Measurements from ENCODE around the gene MRRF.

Gene MRRF

DNA sequence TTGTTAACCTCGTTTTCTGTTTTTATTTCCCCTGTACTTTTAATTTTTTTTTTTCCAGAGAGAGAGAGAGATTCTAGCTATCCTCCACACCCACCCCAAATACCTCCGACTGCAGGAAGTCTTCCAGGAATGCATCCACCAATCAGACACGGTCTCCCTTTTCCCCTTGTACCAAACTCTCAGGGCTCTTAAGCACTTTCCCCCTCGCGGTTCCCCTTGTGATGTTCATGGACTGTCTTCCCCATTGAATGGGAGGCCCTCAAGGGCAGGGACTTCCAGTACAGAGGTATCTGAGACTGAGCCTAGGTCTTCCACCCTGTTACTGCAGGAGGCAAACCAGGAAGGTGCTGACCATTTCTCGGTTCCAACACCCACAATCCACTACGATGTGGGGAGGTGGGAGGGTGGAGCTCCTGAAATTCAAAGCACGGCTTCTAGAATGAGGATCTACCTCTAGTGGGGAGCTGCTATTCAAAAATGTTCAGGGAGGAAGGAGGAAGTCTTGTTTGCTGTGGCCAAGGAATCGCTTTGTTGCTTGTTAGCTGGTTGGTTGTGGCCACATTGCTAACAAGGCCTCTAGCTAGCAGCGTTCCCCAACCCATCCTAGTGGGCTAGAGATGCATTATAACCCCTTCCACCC, 68.6 kb downstream of the MRRF start:
- no peak for DNase-seq

DNA sequence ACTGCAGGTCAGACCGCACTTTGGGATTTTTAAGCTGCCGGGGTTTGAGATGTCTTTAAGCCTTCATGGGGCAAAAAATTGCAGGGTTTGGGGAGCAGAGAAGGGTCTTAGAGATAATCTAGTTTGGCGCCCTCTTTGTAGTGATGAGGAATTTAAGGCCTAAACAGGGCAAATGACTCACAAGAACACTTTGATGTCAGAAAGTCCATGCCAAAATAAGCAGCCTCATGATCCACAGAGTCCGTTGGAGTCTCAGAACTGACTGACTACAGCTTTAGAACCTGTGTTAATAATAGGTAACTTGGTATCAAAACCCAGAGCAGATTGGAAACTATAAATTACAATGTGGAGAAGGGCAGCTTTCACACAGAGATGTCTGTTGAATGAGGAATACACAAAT, 70.2 kb downstream of the MRRF start:
- no peak for DNase-seq

DNA sequence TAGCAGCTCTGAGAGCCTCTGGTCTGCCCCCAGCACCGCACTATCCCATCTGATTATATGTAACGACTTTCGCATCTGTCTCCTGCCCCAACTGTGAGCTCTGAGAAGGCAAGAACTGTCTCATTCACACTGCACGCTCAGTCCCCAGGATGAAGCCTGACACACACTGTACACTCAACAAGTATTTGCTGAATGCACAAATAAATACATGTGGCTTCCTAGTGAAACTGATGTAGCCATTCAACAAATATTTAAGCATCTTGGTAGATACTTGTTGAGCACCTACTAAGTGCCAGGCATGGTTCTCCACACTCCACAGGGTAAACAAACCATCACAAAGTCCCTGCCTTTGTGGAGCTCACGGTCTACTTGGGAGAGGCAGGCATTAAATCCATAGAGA, 71.5 kb downstream of the MRRF start:
- DNase-seq, result no peak

DNA sequence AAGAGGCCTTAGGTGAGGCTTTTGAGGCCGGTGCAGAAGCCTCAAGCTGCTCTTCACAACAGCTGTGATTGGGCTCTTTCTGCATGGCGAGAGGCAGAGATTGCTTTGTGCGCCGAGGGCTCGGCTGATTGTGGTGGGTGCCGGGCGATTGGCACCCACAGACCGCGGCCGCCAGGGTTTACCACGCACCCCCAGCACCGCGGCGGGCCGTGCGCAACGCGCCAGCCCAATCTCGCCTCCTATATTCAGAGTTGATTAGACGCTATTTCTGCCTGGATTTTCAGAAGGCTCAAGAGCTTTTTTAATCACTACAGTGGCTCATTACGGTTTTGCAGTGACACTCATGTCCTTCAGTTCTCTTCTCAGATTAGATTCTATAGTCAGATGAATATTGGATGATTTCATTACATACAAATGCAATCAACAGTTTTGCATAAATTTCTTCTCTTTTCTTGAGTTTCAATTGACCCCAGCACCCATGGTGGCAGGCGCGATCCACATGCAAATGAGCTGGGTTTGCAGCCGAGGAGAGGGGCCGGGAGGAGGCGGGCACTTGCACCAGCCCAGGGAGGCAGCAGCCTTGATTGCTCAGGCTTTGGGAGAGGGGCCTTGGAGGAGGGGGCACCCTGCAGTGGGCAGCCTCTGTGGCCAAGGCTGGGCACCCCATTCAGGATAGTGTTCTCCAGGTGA, 72.3 kb downstream of the MRRF start:
- no peak for DNase-seq

GRCh38 chr9:122337556-122337929, 72.9 kb downstream of the MRRF start:
- DNase-seq, result no peak

GRCh38 chr9:122338536-122338935, 73.9 kb downstream of the MRRF start:
- no peak for DNase-seq

DNA sequence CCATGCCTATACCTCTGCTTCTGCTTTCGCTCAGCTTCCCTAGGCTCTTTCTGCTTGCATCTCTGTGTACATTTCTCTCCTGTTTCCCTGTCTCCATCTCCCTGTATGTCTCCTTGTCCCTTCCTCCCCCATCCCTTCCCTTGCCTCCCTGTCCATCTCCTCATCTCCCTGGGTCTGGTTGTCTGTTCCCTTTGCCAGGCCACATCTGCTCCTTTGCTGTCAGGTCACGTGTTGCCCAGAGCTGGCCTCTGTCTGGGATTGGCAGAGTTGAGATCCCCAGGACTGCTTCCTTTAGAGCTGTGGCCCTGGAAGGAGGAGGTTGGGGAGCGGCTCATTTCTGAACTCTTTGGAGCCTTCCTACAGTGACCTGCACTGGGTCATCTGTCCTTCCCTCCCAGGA, 74.3 kb downstream of the MRRF start:
- DNase-seq, result no peak

DNA sequence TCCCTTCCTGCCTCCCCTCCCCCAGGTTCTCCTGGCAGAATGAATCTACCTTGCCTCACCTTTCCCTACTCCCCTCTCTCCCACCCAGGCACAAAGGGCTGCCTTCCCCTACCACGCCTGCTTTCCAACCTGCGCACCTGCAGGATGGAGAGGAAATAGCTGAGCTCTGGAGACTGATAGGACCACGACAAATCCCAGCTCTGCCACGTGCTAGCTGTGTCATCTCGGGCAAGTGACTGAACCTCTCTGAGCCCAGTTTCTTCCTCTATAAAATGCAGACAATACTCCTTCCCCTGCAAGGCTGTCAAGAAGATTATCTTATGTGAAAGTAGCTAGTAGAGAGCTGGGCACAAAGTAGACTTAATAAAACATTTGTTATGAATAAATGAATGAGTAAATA, 74.9 kb downstream of the MRRF start:
- DNase-seq, result no peak

- DNase-seq, result no peak
Measured at GRCh38 chr9:122340161-122340560, 75.5 kb downstream of the MRRF start.

- DNase-seq, result no peak
Measured at GRCh38 chr9:122342323-122343050, 77.8 kb downstream of the MRRF start.

DNA sequence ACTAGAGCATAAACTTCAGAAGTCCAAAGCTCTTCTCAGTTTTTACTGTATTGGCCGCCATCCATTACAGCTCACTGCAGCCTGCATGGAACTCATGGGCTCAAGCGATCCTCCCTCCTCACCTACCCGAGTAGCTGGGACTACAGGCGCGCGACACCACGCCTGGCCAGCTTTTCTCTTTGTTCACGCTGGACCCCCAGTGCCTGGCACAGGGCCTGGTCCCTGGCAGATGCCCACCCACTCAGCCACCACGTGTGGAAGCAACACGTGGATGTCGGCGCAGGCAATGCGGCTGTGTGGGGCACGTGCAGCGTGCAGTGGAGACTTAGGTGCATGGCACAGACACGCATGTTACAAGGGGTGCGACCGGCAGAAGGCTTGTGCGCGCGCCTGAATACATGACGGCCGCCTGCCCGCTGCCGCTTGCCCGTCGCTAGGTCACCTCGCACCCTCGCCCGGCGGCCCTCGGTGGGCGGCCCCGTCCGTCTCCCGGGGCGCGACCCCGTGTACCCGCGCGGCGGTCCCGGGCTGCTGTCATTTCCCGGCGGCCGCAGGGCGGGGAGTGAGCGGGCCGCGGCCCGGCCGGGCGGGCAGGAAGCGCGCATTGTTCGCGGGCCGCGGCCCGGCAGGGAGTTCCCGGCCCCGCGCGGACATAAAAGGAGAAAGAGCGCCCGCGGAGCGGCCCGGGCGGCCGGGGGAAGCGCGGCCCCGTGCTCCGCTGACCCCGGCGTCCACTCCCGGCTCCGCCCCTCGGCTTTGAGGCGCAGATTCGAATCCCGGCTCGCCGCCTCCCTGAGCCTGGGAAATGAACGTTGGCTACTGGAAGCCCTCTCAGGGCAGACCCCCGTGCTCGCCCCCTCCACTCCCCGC, 82.0 kb downstream of the MRRF start:
- peak; percentile 25 for DNase-seq

DNA sequence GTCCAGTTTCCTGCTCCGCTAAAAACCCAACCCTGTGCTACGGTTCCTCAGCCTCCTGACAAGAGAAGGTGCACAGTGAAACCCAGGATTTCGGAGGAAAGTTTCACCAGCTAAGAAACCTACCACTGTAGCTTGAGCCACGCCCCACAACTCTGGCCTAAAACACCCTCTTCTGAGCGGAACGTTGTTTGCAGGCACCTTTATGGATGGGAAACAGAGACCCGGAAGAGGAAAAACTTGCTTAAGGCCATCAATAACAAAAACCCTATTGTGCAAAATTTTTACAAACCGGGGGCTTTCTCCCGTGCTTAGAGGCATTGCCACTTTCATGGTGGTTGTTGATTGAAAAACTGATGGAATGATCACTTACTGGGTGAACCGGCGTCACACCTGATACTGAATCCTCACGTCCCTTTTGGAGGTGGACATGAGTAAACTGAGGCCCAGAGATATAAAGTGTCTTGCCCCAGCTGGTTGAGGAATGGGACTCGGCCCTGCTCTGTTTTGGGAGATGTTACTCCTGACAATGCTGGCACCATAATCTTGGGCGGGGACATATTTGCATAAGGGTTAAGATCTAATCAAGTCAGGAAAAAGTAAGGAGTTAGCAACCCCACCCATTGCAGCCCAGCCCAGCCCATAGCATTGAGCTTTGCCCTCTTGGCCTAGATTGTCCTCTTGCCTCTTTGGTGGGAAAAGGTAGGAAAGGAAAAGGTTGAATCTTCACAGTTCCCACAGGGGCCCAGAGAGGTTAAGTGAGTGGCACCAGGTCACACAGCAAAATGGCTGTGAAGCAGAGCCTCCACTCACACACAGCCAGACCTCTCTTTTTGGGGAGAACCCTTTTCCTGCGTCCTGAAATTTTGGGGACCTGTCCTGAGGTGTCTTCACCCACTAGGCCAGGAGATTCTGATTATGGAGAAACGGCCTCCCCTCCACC, 82.9 kb downstream of the MRRF start:
- DNase-seq, result no peak

DNA sequence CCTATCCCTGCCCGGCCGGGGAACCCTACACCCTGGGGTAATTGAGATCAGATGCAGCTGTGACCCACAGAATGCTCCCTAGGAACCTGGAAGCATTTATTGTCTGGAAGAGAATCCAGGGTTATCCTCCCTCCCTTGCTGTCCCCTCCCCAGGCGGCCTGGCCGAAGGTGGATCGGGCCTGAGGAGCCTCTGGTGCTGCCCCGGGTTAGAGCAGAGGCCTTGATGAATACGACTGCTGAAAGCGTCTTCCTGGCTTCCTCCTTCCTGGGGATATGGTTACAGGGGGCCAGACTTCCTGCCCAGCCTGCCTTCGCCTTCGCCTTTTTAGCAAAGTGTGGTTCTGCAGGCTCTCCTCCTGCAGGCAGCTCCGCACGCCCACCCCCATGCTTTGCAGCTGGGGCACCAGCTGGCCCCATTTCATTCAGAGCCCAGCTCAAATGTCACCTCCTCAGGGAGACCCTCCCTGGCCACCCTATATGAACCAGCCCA, 83.7 kb downstream of the MRRF start:
- DNase-seq, result no peak

- no peak for DNase-seq
Measured at GRCh38 chr9:122348791-122349190, 84.1 kb downstream of the MRRF start.

DNA sequence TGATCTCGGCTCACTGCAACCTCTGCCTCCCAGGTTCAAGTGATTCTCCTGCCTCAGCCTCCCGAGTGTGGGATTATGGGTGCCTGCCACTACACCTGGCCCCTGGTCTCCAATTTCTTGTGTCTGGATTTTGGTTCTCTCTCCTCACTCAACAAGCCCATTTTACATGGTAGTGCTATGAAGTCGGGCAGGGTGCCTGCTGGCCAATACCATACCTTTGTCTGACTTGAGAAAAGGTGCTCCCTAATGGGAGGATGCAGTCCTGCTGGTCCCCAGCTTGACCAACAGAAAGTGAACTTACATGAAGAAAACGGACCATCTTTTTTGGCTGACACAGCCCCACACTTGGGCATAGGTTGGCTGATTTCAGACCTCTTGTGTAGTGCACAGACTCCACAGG, 84.5 kb downstream of the MRRF start:
- no peak for DNase-seq

GRCh38 chr9:122350577-122351355, 86.1 kb downstream of the MRRF start:
- peak; percentile 29 for DNase-seq

DNA sequence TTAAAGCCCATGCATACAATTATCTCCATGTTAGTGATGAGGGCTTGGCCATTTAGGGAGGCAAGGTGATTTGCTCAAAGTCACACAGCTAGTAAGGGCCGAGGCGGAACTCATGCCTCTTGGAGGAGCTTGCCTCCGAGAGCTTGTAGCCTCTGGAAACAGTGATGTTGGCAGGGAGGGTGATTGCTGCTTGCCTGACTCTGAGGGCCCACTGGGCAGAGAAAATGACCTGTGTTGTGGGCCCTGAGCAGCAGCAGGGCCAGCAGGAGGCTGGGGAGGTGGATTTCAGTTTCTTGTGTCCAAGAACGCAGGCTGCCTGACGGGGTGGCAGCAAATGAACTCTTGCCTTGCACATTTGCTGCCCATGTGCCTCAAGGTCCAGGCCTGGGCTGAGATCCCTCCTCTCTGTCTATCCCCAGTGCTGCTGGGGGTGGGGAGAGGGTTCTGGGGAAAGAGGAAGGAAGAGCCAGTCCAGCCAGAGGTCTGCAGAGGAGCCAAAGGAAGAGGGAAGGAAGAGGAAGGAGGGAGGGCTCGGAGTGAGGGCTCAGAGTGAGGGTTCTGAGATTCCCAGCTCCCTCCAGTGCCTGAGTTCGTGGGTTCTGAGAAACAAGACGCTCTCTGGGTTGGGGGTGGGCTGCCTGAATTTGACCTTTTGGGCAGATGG, 90.0 kb downstream of the MRRF start:
- no peak for DNase-seq

- no peak for DNase-seq
Measured at GRCh38 chr9:122355336-122355875, 90.7 kb downstream of the MRRF start.

DNA sequence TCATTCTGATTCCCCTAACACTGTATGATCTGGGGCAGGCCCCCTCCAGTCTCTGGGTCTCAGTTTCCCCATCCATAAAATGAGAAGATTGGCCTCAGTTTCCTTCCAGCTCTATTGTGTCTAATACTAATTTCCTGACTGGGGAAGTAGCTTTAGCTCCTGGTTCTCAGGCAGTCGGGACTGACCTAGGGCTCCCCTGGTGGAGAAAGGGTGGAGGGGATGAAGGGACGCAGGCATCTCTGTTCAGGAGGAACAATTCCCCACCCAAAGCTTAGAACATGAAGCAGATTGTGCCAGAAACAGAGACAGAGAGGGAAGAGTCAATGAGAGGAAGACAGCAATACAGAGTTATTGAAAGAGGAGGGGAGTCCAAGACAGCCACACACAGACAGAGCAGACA, 91.9 kb downstream of the MRRF start:
- no peak for DNase-seq

GRCh38 chr9:122360891-122361290, 96.2 kb downstream of the MRRF start:
- DNase-seq, result no peak
